Psoas muscle (tissue), 8 donors: ENCODE measurements around the gene RPS26. TPM values are rescaled to one million over a fixed set of nuclear protein-coding genes. Genes with fewer than 3 reads are reported as not detected.

Experiments
- ATAC-seq, 4 donors: fragments of 200-7000 bp; cut with Tn5 transposase; one replicate each; pipeline ENCODE4 v1.9.1; 2020; ENCODE audit warnings: moderate library complexity in 3 of 4, mild to moderate bottlenecking in 2 of 4
- DNase-seq, 2 donors: peaks; one replicate each; pipeline ENCODE4 v3.0.0-alpha.2; 2020
- H3K27ac ChIP-seq: fragments of 200-600 bp; one replicate; pipeline ENCODE4 v1.8.0; 2022
- H3K27me3 ChIP-seq, 3 donors: fragments of 200-600 bp in 1 of 3; one replicate each; pipeline versions ENCODE4 v1.6.1 to v1.8.0; 2013 to 2022; ENCODE audit warnings: low read length in 2 of 3, mild to moderate bottlenecking in 2 of 3, moderate library complexity in 1 of 3; ENCODE audit not compliant: insufficient read depth in 3 of 3
- H3K36me3 ChIP-seq, 2 donors: fragments of 200-600 bp in 1 of 2; one replicate each; pipeline versions ENCODE4 v1.6.1 to v1.8.0; 2013 to 2022; ENCODE audit warnings: low read depth in 1 of 2, mild to moderate bottlenecking in 1 of 2, moderate library complexity in 1 of 2; ENCODE audit not compliant: insufficient read depth in 1 of 2
- H3K4me1 ChIP-seq: fragments of 200-600 bp; one replicate; pipeline ENCODE4 v1.8.0; 2022
- H3K4me3 ChIP-seq: fragments of 200-600 bp; one replicate; pipeline ENCODE4 v1.8.0; 2022; ENCODE audit warnings: mild to moderate bottlenecking
- H3K9me3 ChIP-seq: fragments of 200-600 bp; one replicate; pipeline ENCODE4 v1.8.0; 2022
- WGBS, 3 donors: extraction: QIAGEN DNeasy Blood & Tissue Kit; methylation state at CpG; one replicate each; pipeline versions ENCODE4 v1.1.6 to v1.1.7; 2013; 5-methylcytosine and 5-hydroxymethylcytosine counted together
- intact Hi-C, 2 donors: fragments of 100-400 bp; cut with DNase I; formaldehyde crosslinking; loops; one replicate each; pipeline versions ENCODE4 v1.11.0 to v1.14.2; 2022
- polyA plus RNA-seq, 3 donors: library from polyadenylated mRNA; stranded (reverse); fragments of 200-250 nt; gene quantifications; one replicate each; pipeline ENCODE4 v1.2.3, GENCODE V29; 2013
- total RNA-seq, 4 donors: library from RNA; stranded (reverse); fragmentation: NEBNext Ultra II Directional in 2 of 4; extraction: Animal tissue kit (Norgen Biotek cat#: 25700) in 2 of 4; gene quantifications; one replicate each; pipeline versions ENCODE4 v1.2.1 to v1.2.4, GENCODE V29; 2021 to 2023
- TF ChIP-seq, protein P1 (sequence below): fragments of 200-600 bp; IDR thresholded peaks from one replicate; pipeline ENCODE4 v1.8.0; 2022; ENCODE audit warnings: antibody characterized with exemption
- donor health status: healthy with polysubstance abuse.
- donor health status: DM: no; HTN: no; CAD: no; lungs with moderate emphysema.
- donor health status: Bipolar disorder and iron deficiency.
- donor health status: healthy.
- donor health status: DM: yes; HTN: yes; CAD: no.
- donor health status: DM: no; HTN: no; CAD: no.
- donor health status: DM: no; HTN: no; CAD: no.
- donor health status: DM: yes; HTN: yes; CAD: no.

RPS26 gene
- total and polyA plus RNA-seq, 7 donors: 16.6 to 1,360 (median 49.8) TPM

GRCh38 chr12:56013482-56013881, 28.2 kb upstream of the RPS26 start:
- WGBS, 3 donors: 88 to 96% (median 92%) methylated on average over 5 of the region's 5 CpGs
- ATAC-seq (no peak), DNase-seq (no peak)
- Histone ChIP-seq H3K27ac (no peak overlapping the region), H3K36me3 (peaks cover 3 to 31% of the 10 kb centered on the region in 2 donors), H3K4me1 (no peaks in the 10 kb centered on the region), H3K27me3 (no peaks in the 10 kb centered on the region), H3K9me3 (no peaks in the 10 kb centered on the region), H3K4me3 (no peak overlapping the region)
- intact Hi-C loops: no loop called here
- TF ChIP-seq, protein P1, sequence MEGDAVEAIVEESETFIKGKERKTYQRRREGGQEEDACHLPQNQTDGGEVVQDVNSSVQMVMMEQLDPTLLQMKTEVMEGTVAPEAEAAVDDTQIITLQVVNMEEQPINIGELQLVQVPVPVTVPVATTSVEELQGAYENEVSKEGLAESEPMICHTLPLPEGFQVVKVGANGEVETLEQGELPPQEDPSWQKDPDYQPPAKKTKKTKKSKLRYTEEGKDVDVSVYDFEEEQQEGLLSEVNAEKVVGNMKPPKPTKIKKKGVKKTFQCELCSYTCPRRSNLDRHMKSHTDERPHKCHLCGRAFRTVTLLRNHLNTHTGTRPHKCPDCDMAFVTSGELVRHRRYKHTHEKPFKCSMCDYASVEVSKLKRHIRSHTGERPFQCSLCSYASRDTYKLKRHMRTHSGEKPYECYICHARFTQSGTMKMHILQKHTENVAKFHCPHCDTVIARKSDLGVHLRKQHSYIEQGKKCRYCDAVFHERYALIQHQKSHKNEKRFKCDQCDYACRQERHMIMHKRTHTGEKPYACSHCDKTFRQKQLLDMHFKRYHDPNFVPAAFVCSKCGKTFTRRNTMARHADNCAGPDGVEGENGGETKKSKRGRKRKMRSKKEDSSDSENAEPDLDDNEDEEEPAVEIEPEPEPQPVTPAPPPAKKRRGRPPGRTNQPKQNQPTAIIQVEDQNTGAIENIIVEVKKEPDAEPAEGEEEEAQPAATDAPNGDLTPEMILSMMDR: no peak

DNA sequence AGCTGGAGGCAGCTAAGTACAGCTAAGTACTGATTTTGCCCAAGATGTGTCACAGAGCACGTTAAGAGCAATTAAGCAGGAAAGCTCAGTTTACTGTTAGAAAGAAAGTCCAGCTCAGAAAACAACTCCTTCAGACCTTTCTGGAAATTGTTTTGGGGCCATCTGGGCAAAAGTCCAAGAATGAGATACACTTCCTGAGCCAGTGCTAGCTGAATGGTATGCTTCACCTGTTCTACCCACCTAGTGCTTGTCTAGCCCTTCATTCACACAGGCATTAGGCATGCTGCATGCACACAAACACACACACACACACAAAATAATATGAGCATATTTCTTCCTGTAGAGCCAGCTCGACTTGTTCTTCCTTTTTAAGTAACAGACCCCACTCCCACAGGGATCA, 27.5 kb upstream of the RPS26 start:
- ATAC-seq (no peak), DNase-seq (no peak)
- intact Hi-C loops: no loop called here
- Histone ChIP-seq H3K27ac (no peak overlapping the region), H3K36me3 (peaks cover 3 to 37% of the 10 kb centered on the region in 2 donors), H3K27me3 (no peaks in the 10 kb centered on the region), H3K9me3 (no peaks in the 10 kb centered on the region), H3K4me1 (no peaks in the 10 kb centered on the region), H3K4me3 (no peak overlapping the region)
- TF ChIP-seq, protein P1: no peak
- 51 to 61% (median 58%) methylated on average over 2 of the region's 2 CpGs for WGBS, 3 donors

DNA sequence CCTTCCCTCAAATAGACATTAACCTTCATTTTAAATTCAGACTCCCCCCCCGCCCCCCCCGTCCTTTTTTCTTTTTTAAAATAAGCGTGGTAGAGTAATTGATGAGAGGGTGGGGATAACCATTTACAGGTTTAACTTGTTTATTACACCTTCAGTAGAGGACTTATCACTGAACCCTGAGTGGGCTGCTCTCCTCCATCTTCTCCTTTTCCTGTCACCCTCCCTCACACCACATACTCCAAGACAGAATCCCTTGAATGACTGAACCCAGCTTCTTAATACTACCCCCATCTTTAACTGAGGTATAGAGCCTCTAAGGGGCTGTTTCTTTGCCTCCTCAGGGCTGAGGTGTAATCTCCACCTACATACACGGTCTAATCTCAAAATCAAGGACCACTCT, 24.5 kb upstream of the RPS26 start:
- ATAC-seq (no peak), DNase-seq (no peak)
- Histone ChIP-seq H3K27me3 (no peaks in the 10 kb centered on the region), H3K4me3 (no peak overlapping the region), H3K4me1 (no peaks in the 10 kb centered on the region), H3K27ac (no peak overlapping the region), H3K36me3 (peaks cover 3 to 37% of the 10 kb centered on the region in 2 donors), H3K9me3 (no peaks in the 10 kb centered on the region)
- TF ChIP-seq, protein P1: no peak
- WGBS, 3 donors: 90 to 94% (median 91%) methylated on average over 4 of the region's 4 CpGs
- intact Hi-C loops: no loop called here

DNA sequence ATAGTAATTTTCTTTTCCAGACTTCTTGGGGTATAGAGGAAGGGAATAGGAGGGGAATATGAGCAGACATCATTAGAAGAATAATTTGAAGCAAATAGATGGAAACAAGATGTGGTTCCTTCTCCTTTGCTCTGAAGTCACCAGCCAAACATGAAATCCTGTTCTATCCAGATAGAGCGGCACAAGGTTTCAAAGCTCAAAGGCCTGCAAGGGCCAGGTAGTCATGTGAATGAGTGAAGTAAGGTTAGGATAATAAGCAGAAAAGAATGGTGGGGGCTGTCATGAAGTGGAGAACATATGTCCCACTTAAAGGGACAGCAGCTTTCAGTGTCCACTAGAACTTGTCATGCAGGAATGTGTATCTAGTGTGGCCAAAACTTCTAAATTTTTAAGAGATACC, 23.4 kb upstream of the RPS26 start:
- DNase-seq: no peak
- no peak for ATAC-seq
- Histone ChIP-seq H3K36me3 (peaks cover 3 to 29% of the 10 kb centered on the region in 2 donors), H3K4me1 (no peaks in the 10 kb centered on the region), H3K9me3 (no peaks in the 10 kb centered on the region), H3K27ac (no peak overlapping the region), H3K4me3 (no peak overlapping the region), H3K27me3 (no peaks in the 10 kb centered on the region)
- intact Hi-C loops: no loop called here
- TF ChIP-seq, protein P1: no peak
- 96 to 100% (median 100%) methylated on average over 1 of the region's 1 CpG for WGBS, 3 donors
